ENCODE measurements around the gene TMEM89. TPM values are rescaled to one million over a fixed set of nuclear protein-coding genes. Genes with fewer than 3 reads are reported as not detected.

Gene TMEM89
- total RNA-seq, 1 experiment from 2014 or later, result not detected

GRCh38 chr3:48594417-48595049 is 27.0 kb downstream of the TMEM89 start:
- peak overlapping the region; percentile 57; the same call in 1 of the 2 replicates for H3K27ac ChIP-seq (ENCODE audit: low read length)
- peak; percentile 3 for ATAC-seq
- no peaks in the 10 kb centered on the region for H3K36me3 ChIP-seq (ENCODE audit: control insufficient read depth, insufficient read depth, low read length)
- intact Hi-C loops (cut with micrococcal nuclease; ENCODE audit: unreplicated experiment), result no loop called here
- ChIA-PET POLR2A (no interaction called here), CTCF (no interaction called here)
- BruUV-seq (replicated peaks), result TSS peak; percentile 73
- no peaks in the 10 kb centered on the region for H3K9me3 ChIP-seq (ENCODE audit: control insufficient read depth, insufficient read depth, low read depth, low read length)
- H3K4me3 ChIP-seq (ENCODE audit: low read depth in 2 of 2, low read length in 2 of 2), result peak overlapping the region; percentile 32 to 43
- no peaks in the 10 kb centered on the region for H3K27me3 ChIP-seq (ENCODE audit: control insufficient read depth, insufficient read depth, low read length)
- peaks cover 34% of the 10 kb centered on the region for H3K4me1 ChIP-seq (ENCODE audit: control insufficient read depth, insufficient read depth, low read length)
- in situ Hi-C loops (cut with HindIII; ENCODE audit: low pct_unique_long_range_greater_than_20kb, low sequenced_read_pairs), result no loop called here
- TF ChIP-seq SIN3A (IDR thresholded peaks at IDR 0.05; ENCODE audit: borderline replicate concordance, insufficient read depth, low read depth, low read length), result no peak
- TF ChIP-seq TCF7L2 (IDR thresholded peaks at IDR 0.05; ENCODE audit: low read depth, low read length), result no peak
- TF ChIP-seq, protein P1, sequence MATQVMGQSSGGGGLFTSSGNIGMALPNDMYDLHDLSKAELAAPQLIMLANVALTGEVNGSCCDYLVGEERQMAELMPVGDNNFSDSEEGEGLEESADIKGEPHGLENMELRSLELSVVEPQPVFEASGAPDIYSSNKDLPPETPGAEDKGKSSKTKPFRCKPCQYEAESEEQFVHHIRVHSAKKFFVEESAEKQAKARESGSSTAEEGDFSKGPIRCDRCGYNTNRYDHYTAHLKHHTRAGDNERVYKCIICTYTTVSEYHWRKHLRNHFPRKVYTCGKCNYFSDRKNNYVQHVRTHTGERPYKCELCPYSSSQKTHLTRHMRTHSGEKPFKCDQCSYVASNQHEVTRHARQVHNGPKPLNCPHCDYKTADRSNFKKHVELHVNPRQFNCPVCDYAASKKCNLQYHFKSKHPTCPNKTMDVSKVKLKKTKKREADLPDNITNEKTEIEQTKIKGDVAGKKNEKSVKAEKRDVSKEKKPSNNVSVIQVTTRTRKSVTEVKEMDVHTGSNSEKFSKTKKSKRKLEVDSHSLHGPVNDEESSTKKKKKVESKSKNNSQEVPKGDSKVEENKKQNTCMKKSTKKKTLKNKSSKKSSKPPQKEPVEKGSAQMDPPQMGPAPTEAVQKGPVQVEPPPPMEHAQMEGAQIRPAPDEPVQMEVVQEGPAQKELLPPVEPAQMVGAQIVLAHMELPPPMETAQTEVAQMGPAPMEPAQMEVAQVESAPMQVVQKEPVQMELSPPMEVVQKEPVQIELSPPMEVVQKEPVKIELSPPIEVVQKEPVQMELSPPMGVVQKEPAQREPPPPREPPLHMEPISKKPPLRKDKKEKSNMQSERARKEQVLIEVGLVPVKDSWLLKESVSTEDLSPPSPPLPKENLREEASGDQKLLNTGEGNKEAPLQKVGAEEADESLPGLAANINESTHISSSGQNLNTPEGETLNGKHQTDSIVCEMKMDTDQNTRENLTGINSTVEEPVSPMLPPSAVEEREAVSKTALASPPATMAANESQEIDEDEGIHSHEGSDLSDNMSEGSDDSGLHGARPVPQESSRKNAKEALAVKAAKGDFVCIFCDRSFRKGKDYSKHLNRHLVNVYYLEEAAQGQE (IDR thresholded peaks at IDR 0.05; ENCODE audit: insufficient read depth in 1 of 2, low read depth in 2 of 2, low read length in 1 of 2), result no peak
- DNase-seq (ENCODE audit: low read depth, low spot score), result no peak

GRCh38 chr3:48593337-48593736 is 28.2 kb downstream of the TMEM89 start:
- DNase-seq (ENCODE audit: low read depth, low spot score) (no peak), ATAC-seq (no peak)
- no peaks in the 10 kb centered on the region for H3K36me3 ChIP-seq (ENCODE audit: control insufficient read depth, insufficient read depth, low read length)
- in situ Hi-C loops (cut with HindIII; ENCODE audit: low pct_unique_long_range_greater_than_20kb, low sequenced_read_pairs) (no loop called here), intact Hi-C loops (cut with micrococcal nuclease; ENCODE audit: unreplicated experiment) (no loop called here)
- ChIA-PET POLR2A (interaction anchor here (0.7 kb wide), 1 partner anchor 15 kb away, joined by 7 read pairs; no protein-coding TSS in a partner anchor), CTCF (no interaction called here)
- no peaks in the 10 kb centered on the region for H3K9me3 ChIP-seq (ENCODE audit: control insufficient read depth, insufficient read depth, low read depth, low read length)
- TF ChIP-seq, protein P1 (IDR thresholded peaks at IDR 0.05; ENCODE audit: insufficient read depth in 1 of 2, low read depth in 2 of 2, low read length in 1 of 2), result no peak
- no peak for TF ChIP-seq POLR2AphosphoS5 (IDR thresholded peaks at IDR 0.05; ENCODE audit: low read depth, low read length)
- TF ChIP-seq, protein P2, sequence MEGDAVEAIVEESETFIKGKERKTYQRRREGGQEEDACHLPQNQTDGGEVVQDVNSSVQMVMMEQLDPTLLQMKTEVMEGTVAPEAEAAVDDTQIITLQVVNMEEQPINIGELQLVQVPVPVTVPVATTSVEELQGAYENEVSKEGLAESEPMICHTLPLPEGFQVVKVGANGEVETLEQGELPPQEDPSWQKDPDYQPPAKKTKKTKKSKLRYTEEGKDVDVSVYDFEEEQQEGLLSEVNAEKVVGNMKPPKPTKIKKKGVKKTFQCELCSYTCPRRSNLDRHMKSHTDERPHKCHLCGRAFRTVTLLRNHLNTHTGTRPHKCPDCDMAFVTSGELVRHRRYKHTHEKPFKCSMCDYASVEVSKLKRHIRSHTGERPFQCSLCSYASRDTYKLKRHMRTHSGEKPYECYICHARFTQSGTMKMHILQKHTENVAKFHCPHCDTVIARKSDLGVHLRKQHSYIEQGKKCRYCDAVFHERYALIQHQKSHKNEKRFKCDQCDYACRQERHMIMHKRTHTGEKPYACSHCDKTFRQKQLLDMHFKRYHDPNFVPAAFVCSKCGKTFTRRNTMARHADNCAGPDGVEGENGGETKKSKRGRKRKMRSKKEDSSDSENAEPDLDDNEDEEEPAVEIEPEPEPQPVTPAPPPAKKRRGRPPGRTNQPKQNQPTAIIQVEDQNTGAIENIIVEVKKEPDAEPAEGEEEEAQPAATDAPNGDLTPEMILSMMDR (IDR thresholded peaks at IDR 0.05), result no peak
- no peak for TF ChIP-seq SIN3A (IDR thresholded peaks at IDR 0.05; ENCODE audit: borderline replicate concordance, insufficient read depth, low read depth, low read length)
- no peak for TF ChIP-seq TCF7L2 (IDR thresholded peaks at IDR 0.05; ENCODE audit: low read depth, low read length)
- no TSS peak for BruUV-seq (replicated peaks)
- no peak overlapping the region for H3K27ac ChIP-seq (ENCODE audit: low read length)
- H3K4me1 ChIP-seq (ENCODE audit: control insufficient read depth, insufficient read depth, low read length), result peaks cover 24% of the 10 kb centered on the region
- no peaks in the 10 kb centered on the region for H3K27me3 ChIP-seq (ENCODE audit: control insufficient read depth, insufficient read depth, low read length)
- no peak overlapping the region for H3K4me3 ChIP-seq (ENCODE audit: low read depth in 2 of 2, low read length in 2 of 2)

All from Panc1 (cell line).